WI38 (cell line): ENCODE results near the gene STK26.

ENCODE experiments used
- H3K4me3 ChIP-seq: 2 replicates; pipeline ENCODE4 v1.5.1; 2011; ENCODE audit warnings: low read depth, mild to moderate bottlenecking, control low read depth, low read length
- CTCF ChIP-seq: IDR thresholded peaks from 2 replicates; pipeline ENCODE4 v1.5.1; 2012; ENCODE audit warnings: low read depth, mild to moderate bottlenecking, control low read depth, low read length

Gene STK26

GRCh38 chrX:132077414-132077813, 54.3 kb downstream of the STK26 start:
- no peak for TF ChIP-seq CTCF
- no peak overlapping the region for H3K4me3 ChIP-seq

- H3K4me3 ChIP-seq, result no peak overlapping the region
- TF ChIP-seq CTCF, result no peak
Measured at GRCh38 chrX:132077912-132078311, 54.8 kb downstream of the STK26 start.

- H3K4me3 ChIP-seq, result no peak overlapping the region
- no peak for TF ChIP-seq CTCF
Measured at GRCh38 chrX:132085786-132086185, 62.7 kb downstream of the STK26 start.

GRCh38 chrX:132086672-132087071, 63.6 kb downstream of the STK26 start:
- no peak for TF ChIP-seq CTCF
- H3K4me3 ChIP-seq, result no peak overlapping the region

- no peak for TF ChIP-seq CTCF
Measured at GRCh38 chrX:132088864-132089263, 65.8 kb downstream of the STK26 start.

GRCh38 chrX:132090403-132091159, 67.5 kb downstream of the STK26 start:
- TF ChIP-seq CTCF, result no peak
- no peak overlapping the region for H3K4me3 ChIP-seq

More at GRCh38 chrX:132088864-132089263, 65.8 kb downstream of the STK26 start:
- H3K4me3 ChIP-seq, result no peak overlapping the region

GRCh38 chrX:132092439-132093065, 69.5 kb downstream of the STK26 start:
- no peak overlapping the region for H3K4me3 ChIP-seq

More at GRCh38 chrX:132092439-132093065, 69.5 kb downstream of the STK26 start:
- peak; percentile 63 for TF ChIP-seq CTCF
